A673 (cell line): Measurements from ENCODE around the gene PIWIL4. TPM values are rescaled to one million over a fixed set of nuclear protein-coding genes. Genes with fewer than 3 reads are reported as not detected.

Experiments used
- BruUV-seq: library from RNA; stranded (reverse); fragments of 400-500 nt; replicated peaks from 2 replicates; lab custom pipeline; 2021; lab: Mats Ljungman, UMichigan
- CTCF ChIA-PET: fragments of 300-600 bp; sonication (Branson Sonifier 250); formaldehyde crosslinking; loops from one replicate; lab custom pipeline; 2022; ENCODE audit warnings: antibody characterized with exemption; lab: Charles Lee
- POLR2A ChIA-PET: fragments of 300-600 bp; sonication (Branson Sonifier 250); formaldehyde crosslinking; loops from one replicate; lab custom pipeline; 2022; ENCODE audit warnings: antibody characterized with exemption; ENCODE audit not compliant: low non-redundant PET; lab: Charles Lee
- DNase-seq: peaks from one replicate; pipeline ENCODE4 v3.0.0-alpha.2; 2015; ENCODE audit warnings: low spot score
- H3K27ac ChIP-seq: fragments of 200-600 bp; sonication (generic); 2 replicates; pipeline ENCODE4 v1.5.1; 2016; ENCODE audit warnings: mixed run types, low read depth, mild to moderate bottlenecking, mixed read lengths, antibody characterized with exemption, low read length; ENCODE audit not compliant: poor library complexity, severe bottlenecking
- H3K27me3 ChIP-seq: fragments of 200-600 bp; sonication (generic); replicated peaks from 2 replicates; pipeline ENCODE4 v1.6.1; 2017; ENCODE audit warnings: mixed run types, low read depth, mild to moderate bottlenecking, mixed read lengths, antibody characterized with exemption, low read length; ENCODE audit not compliant: insufficient read depth, poor library complexity
- H3K36me3 ChIP-seq: fragments of 200-600 bp; sonication (generic); 2 replicates; pipeline ENCODE4 v1.6.1; 2016; ENCODE audit warnings: mixed run types, mild to moderate bottlenecking, mixed read lengths, antibody characterized with exemption, low read length; ENCODE audit not compliant: insufficient read depth, poor library complexity, severe bottlenecking
- H3K4me1 ChIP-seq: fragments of 200-600 bp; sonication (generic); 2 replicates; pipeline ENCODE4 v1.6.1; 2017; ENCODE audit warnings: mixed run types, mild to moderate bottlenecking, mixed read lengths, antibody characterized with exemption, low read length; ENCODE audit not compliant: insufficient read depth, poor library complexity, severe bottlenecking
- H3K4me3 ChIP-seq: fragments of 200-600 bp; sonication (generic); 2 replicates; pipeline ENCODE4 v1.5.1; 2016; ENCODE audit warnings: low read depth, mixed run types, mild to moderate bottlenecking, mixed read lengths, low read length; ENCODE audit not compliant: poor library complexity, severe bottlenecking
- H3K9me3 ChIP-seq: fragments of 200-600 bp; sonication (generic); 2 replicates; pipeline ENCODE4 v1.6.1; 2016; ENCODE audit warnings: mixed run types, low read depth, mild to moderate bottlenecking, mixed read lengths, antibody characterized with exemption, low read length; ENCODE audit not compliant: poor library complexity, severe bottlenecking
- EZH2 ChIP-seq: fragments of 200-600 bp; sonication (generic); IDR thresholded peaks from 2 replicates; pipeline ENCODE4 v1.6.1; 2017; ENCODE audit warnings: borderline replicate concordance, low read depth, mild to moderate bottlenecking, mixed read lengths, antibody characterized with exemption, low read length; ENCODE audit not compliant: poor library complexity, severe bottlenecking
- intact Hi-C: fragments of 100-400 bp; cut with micrococcal nuclease; formaldehyde crosslinking; loops from one replicate; pipeline ENCODE4 v1.10.0; 2022; ENCODE audit not compliant: unreplicated experiment
- total RNA-seq: library from RNA; stranded (reverse); gene quantifications from 2 replicates; pipeline ENCODE4 v1.2.3, GENCODE V29; 2021
- TF ChIP-seq, protein P1 (sequence below): fragments of 300-800, 200-600 bp; sonication (generic); conservative IDR thresholded peaks from 2 replicates; pipeline ENCODE4 v1.5.1; 2017; ENCODE audit warnings: low read depth, mild to moderate bottlenecking, antibody characterized with exemption, low read length, moderate library complexity, mixed read lengths

The PIWIL4 gene
- total RNA-seq, 1 experiment from 2014 or later, result 1.6 TPM

DNA sequence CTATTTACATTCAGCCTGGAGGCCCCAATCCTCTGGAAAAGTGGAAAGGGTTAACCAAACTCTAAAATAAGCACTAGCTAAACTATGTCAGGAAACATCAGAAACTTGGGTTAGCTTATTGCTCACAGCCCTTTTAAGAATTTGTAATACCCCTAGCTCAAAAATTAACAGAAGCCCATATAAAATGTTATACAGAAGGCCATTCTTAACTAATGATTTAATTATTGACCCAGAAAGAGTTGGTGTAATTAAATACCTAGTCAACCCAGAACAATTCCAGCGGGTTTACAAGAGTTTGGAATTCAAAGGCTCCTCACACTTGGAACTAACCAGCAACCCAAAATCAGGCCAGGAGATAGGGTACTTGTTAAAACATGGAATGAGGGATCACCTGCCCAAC lies 88.8 kb downstream of the PIWIL4 start:
- TF ChIP-seq EZH2, result no peak
- TF ChIP-seq, protein P1, sequence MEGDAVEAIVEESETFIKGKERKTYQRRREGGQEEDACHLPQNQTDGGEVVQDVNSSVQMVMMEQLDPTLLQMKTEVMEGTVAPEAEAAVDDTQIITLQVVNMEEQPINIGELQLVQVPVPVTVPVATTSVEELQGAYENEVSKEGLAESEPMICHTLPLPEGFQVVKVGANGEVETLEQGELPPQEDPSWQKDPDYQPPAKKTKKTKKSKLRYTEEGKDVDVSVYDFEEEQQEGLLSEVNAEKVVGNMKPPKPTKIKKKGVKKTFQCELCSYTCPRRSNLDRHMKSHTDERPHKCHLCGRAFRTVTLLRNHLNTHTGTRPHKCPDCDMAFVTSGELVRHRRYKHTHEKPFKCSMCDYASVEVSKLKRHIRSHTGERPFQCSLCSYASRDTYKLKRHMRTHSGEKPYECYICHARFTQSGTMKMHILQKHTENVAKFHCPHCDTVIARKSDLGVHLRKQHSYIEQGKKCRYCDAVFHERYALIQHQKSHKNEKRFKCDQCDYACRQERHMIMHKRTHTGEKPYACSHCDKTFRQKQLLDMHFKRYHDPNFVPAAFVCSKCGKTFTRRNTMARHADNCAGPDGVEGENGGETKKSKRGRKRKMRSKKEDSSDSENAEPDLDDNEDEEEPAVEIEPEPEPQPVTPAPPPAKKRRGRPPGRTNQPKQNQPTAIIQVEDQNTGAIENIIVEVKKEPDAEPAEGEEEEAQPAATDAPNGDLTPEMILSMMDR, result no peak
- CTCF ChIA-PET, result no interaction called here
- no TSS peak for BruUV-seq
- H3K36me3 ChIP-seq, result no peaks in the 10 kb centered on the region
- DNase-seq, result no peak
- no peak overlapping the region for H3K4me3 ChIP-seq
- H3K27ac ChIP-seq, result no peak overlapping the region
- H3K9me3 ChIP-seq, result no peaks in the 10 kb centered on the region
- intact Hi-C loops, result loop anchor here (5.0 kb wide), 1 partner anchor 76 kb away; no protein-coding TSS in a partner anchor
- H3K27me3 ChIP-seq, result no peaks in the 10 kb centered on the region
- no peaks in the 10 kb centered on the region for H3K4me1 ChIP-seq
- POLR2A ChIA-PET, result no interaction called here

DNA sequence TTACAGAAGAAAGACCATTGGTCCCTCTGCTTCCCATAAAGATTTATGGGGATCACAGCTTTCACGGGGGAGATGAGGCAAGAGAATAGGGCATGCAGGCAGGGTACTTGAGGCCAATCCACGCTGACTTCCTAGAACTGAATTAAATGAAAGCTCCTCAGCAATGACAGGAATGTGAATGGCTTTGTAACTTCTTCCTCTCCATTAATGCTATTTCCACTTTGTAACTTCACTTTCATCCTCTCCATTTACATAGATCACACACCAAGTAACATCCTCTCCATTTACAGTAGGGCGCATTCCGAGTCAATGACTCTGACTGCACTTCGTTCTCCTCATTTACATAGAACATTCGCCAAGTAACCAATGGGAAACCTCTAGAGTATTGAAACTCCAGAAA lies 89.8 kb downstream of the PIWIL4 start:
- Histone ChIP-seq H3K9me3 (no peaks in the 10 kb centered on the region), H3K27me3 (no peaks in the 10 kb centered on the region), H3K4me1 (no peaks in the 10 kb centered on the region), H3K4me3 (no peak overlapping the region), H3K36me3 (no peaks in the 10 kb centered on the region), H3K27ac (no peak overlapping the region)
- BruUV-seq, result no TSS peak
- intact Hi-C loops, result loop anchor here (5.0 kb wide), 1 partner anchor 75 kb away; no protein-coding TSS in a partner anchor
- TF ChIP-seq, protein P1, result no peak
- ChIA-PET POLR2A (no interaction called here), CTCF (no interaction called here)
- DNase-seq, result peak; percentile 56

DNA sequence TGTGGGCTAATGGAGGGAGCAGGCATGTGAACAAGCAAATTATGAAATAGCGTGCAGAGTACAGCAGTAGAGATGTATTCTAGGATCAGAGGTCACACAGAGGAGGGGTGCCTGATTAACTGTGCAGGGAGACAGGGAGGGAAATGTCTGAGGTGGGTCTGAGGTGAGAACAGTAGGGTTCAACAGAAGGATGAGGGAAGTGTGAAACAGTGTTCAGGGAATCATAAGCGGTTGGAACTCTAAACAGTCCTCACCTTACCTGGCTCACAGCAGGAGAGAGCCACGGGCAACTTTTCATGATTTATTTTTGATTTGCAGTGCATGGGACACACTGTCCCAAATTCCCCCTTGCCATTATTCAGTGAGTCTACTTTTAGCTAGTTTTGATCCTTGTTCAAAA lies 90.5 kb downstream of the PIWIL4 start:
- intact Hi-C loops, result loop anchor here (5.0 kb wide), 1 partner anchor 75 kb away; no protein-coding TSS in a partner anchor
- BruUV-seq, result no TSS peak
- TF ChIP-seq, protein P1, result no peak
- TF ChIP-seq EZH2, result no peak
- Histone ChIP-seq H3K4me3 (no peak overlapping the region), H3K36me3 (no peaks in the 10 kb centered on the region), H3K27ac (no peak overlapping the region), H3K27me3 (no peaks in the 10 kb centered on the region), H3K9me3 (no peaks in the 10 kb centered on the region), H3K4me1 (no peaks in the 10 kb centered on the region)
- ChIA-PET CTCF (no interaction called here), POLR2A (no interaction called here)
- no peak for DNase-seq
